Suprapubic skin (tissue), 4 donors: ENCODE results near the gene SLC30A2.

Experiments used
- CTCF ChIP-seq, 2 donors: fragments of 200-600 bp in 1 of 2; fragments of 450-650 bp in 1 of 2; sonication (generic) in 1 of 2; IDR thresholded peaks; one replicate each; pipeline ENCODE4 v1.5.1; 2016 to 2019; ENCODE audit warnings: antibody characterized with exemption in 2 of 2, mild to moderate bottlenecking in 1 of 2, moderate library complexity in 1 of 2
- POLR2A ChIP-seq, 2 donors: fragments of 450-650 bp; IDR thresholded peaks; one replicate each; pipeline ENCODE4 v1.6.1; 2017; ENCODE audit warnings: antibody characterized with exemption in 2 of 2, mild to moderate bottlenecking in 2 of 2, moderate library complexity in 2 of 2
- POLR2AphosphoS5 ChIP-seq, 3 donors: sonication (generic); formaldehyde crosslinking; IDR thresholded peaks; one replicate each; pipeline ENCODE4 v1.6.1; 2017; ENCODE audit warnings: antibody characterized with exemption in 3 of 3

GRCh38 chr1:25993197-25993951 is 52.5 kb downstream of the SLC30A2 start:
- TF ChIP-seq POLR2A (IDR thresholded peaks at IDR 0.05) (no peak), CTCF (IDR thresholded peaks at IDR 0.05) (no peak), POLR2AphosphoS5 (IDR thresholded peaks at IDR 0.05) (no peak)
